HL-60/S4 (cell line): ENCODE data around the gene SLC31A1.

Source experiments
- in situ Hi-C: fragments of 300-500 bp; cut with MboI; formaldehyde crosslinking; loops from 2 replicates; pipeline ENCODE4 v1.14.3; 2022; ENCODE audit warnings: low sequenced_read_pairs

The SLC31A1 gene

DNA sequence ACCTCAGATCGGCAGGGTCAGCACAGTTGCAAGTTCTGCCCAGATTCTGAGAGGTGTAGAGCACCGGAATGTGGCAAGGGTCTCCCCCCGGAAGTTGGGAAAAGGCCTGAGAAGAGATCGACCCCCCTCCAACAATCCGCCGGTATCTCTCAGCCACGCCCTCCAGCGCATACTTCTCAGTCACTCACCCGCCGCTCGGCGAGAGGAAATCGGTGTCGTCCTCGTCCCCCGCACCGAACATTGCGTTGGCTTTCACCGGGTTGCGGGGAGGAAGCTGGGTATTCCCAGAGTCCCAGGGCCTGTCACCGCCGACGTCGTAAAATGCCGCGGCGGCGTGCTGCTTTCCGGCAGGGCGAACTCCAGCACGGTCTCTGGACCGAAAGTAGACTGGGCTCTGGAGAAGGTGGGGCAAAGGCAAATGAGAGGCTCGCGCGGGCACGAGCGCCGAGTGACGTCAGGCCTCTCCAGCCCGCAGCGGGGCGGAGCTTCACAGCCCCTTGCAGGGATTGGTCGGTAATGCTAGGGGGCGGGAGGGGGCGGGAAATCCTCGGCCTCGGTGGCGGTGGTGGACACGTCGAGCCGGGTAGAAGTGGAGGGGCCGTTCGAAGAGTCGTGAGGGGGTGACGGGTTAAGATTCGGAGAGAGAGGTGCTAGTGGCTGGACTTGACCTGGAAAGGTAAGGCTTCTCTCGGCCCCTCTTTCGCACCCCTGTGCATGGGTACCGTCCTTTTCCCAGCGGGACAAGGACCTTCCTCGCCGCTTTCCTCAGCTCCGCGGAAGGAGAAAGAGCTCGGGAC lies at the start of gene SLC31A1, which contains the start of gene FKBP15:
SLC31A1 (plus strand) TSS at position 542 of the 797 bp plus-strand sequence. CDS start 34,605 bp downstream, outside the sequence.
FKBP15 (minus strand) TSS at position 275 of the 797 bp plus-strand sequence; CDS start at position 241, 34 bp downstream.
- in situ Hi-C loops: no loop called here

DNA sequence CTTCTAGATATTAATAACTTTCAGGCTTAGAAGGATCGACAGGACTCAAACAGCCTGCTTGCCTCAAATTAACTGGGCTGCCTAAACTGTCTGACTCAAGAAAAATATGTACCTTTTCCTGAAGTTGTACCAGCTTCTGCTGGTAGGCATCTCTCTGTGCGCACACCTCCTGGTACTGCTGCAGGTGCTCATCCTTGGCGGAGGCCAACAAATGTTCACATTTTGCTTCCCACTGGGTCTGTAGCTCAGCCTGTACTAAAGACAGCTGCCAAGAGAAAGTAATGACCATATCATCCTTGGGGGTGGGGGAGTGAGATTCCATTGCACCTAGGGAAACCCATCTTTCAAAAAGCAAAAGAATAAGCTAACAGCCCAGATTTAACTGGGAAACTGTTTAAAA lies 48.0 kb upstream of the SLC31A1 start:
- in situ Hi-C loops: no loop called here

- in situ Hi-C loops: no loop called here
Measured at GRCh38 chr9:113176803-113177202, 44.5 kb upstream of the SLC31A1 start.

DNA sequence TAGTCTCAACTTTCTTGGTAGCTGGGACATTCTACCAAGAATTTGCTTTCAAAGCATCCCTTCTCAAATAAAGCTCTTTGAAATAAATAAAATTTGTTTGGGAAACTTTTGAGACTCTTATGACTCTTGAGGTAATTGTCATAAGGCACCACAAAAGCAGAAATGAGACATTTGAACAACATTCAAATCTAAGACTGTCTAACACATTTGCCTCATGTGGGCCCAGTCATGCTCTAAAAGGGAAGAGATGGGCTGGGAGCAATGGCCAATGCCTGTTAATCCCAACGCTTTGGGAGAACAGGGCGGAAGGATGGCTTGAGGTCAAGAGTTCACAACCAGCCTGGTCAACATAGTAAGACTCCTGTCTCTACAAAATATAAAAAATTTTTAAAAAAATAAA lies 44.1 kb upstream of the SLC31A1 start:
- in situ Hi-C loops: no loop called here

- in situ Hi-C loops: no loop called here
Measured at GRCh38 chr9:113178087-113178486, 43.3 kb upstream of the SLC31A1 start.

DNA sequence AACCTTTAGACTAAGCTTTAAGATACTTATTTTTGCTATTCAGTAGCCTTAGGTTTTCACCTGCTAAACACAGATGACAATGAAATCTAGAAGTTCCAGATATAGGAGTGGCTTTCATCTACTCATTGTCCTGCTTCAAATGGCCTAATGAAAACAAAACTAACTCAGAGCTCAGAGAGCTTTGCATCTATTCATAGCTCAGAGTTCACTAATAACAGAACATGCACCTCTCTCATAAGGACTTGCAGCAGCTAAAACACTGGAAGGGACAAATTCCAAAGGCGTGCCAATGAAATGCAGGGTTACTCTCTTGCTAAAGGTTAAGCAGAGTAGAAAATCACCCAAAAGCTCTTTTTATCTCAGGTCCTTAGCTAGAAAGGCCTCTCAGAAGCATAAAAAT lies 41.5 kb upstream of the SLC31A1 start:
- in situ Hi-C loops: no loop called here

- in situ Hi-C loops: no loop called here
Measured at GRCh38 chr9:113181165-113181564, 40.2 kb upstream of the SLC31A1 start.

GRCh38 chr9:113183956-113184488 lies 37.3 kb upstream of the SLC31A1 start:
- in situ Hi-C loops: no loop called here

DNA sequence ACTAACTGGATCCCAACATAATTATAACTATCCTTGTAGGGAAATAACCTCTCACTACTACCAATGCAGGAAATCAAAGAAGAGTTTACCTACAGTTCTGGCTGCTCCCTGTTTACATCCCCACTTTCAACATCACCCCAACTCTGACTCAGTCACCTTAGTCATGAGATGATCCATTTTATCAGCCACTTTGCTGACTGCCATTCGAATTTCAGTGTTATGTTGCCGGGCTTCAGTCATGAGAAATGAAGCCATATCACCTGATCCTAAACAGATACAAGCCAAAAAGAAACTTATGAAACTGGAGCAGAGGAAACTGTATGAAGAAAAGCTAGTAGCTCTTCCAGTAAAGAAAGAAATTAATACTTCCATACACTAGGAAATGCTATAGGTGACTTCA lies 36.8 kb upstream of the SLC31A1 start:
- in situ Hi-C loops: no loop called here

GRCh38 chr9:113185271-113185670 lies 36.1 kb upstream of the SLC31A1 start:
- in situ Hi-C loops: no loop called here

- in situ Hi-C loops: no loop called here
Measured at GRCh38 chr9:113186137-113186755, 35.1 kb upstream of the SLC31A1 start.

GRCh38 chr9:113187929-113188595 lies 33.3 kb upstream of the SLC31A1 start:
- in situ Hi-C loops: no loop called here

GRCh38 chr9:113192455-113192854 lies 28.9 kb upstream of the SLC31A1 start:
- in situ Hi-C loops: no loop called here

GRCh38 chr9:113199683-113200329 lies 21.5 kb upstream of the SLC31A1 start:
- in situ Hi-C loops: no loop called here

DNA sequence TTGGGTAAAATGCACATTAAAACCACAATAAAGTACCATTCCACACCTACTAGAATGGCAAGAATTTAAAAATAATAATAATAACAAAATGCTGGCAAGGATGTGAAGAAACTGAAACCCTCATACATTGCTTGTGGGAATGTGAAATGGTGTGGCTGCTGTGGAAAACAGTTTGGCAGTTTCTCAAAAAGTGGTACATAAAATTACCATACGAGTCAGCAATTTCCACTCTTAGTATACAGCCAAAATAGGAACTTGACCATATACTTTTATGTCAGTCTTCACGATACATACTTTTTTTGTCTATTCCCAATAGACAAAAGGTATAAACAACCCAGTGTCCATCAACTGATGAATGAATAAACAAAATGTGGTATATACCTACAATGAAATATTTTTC lies 15.9 kb upstream of the SLC31A1 start:
- in situ Hi-C loops: no loop called here

GRCh38 chr9:113205861-113206260 lies 15.5 kb upstream of the SLC31A1 start:
- in situ Hi-C loops: no loop called here

DNA sequence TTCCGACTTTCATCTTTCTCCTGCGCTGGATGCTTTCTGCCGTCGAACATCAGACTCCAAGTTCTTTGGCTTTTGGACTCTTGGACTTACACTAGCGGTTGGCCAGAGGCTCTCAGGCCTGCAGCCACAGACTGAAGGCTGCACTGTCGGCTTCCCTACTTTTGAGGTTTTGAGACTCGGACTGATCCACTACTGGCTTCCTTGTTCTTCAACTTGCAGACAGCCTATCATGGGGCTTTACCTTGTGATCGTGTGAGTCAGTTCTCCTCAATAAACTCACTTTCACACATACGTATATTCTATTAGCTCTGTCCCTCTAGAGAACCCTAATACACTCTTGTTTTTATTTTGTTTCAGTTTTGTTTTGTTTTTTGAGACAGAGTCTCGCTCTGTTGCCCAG lies 10.5 kb upstream of the SLC31A1 start:
- in situ Hi-C loops: no loop called here

- in situ Hi-C loops: no loop called here
Measured at GRCh38 chr9:113215132-113215531, 6.2 kb upstream of the SLC31A1 start.

DNA sequence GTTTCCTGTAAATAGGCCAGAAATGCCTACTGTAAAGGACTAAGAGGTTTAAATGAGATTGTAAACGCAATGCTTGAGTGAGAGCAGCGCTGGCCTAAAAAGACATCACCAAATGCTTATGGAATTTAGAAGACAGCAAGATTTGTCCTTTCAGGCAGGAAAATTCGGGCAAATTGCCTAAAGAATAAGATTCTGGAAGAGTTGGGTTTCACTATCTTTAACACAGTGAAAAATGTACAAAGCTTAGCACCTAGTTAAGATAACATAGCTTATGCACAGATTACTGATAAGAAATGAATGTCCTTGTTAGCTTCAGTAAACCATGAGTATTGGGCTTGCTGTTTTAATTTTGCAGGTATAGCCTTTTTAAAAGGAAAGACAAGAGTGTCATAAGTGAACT lies 4.9 kb upstream of the SLC31A1 start:
- in situ Hi-C loops: no loop called here

DNA sequence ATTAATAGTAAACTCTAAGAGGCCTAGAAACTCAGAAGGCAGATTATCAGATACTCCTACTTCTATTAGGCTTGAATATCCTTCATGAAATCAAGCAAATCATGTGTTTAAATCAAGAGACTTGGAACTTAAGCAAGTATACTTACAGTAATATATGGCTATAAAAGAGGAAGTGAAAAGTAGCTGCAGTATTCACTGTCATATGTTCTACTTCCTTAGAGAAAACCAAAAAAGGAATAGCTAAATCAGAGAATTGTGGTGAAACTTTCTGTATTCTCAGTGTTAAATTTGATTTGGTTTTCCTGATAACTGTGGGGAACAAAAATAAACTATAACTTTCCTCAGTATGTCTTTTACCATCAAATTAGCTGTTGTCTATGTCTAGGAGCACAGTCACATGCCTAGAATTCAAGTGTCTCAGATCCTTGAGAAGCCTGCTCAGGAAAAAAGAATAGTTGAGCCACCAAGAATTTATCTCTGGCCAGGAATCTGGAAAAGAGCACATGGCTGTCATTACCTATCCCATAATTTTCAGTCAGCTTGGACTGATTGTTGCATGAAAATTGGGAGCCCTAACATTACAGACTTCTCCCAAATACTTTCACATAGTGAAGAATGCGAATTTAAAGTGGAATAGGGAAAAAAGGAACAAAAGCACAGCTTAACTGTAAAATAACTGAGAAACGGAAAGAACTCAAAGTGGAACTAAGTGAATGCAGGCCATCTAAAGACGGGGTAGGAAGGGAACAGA lies 2.0 kb upstream of the SLC31A1 start:
- in situ Hi-C loops: no loop called here
